OCI-LY1 (cell line): ENCODE data around the gene PRKG1.

ENCODE experiments used
- H2AFZ ChIP-seq: fragments of 200-600 bp; sonication (generic), shearing (Covaris generic); 2 replicates; pipeline ENCODE4 v1.6.0; 2014; ENCODE audit warnings: antibody characterized with exemption, mild to moderate bottlenecking, low read length
- H3F3A ChIP-seq: fragments of 200-600 bp; sonication (generic), shearing (Covaris generic); 2 replicates; pipeline ENCODE4 v1.6.0; 2014; ENCODE audit warnings: mild to moderate bottlenecking, antibody characterized with exemption, low read length, moderate library complexity; ENCODE audit not compliant: insufficient read depth
- H3K27ac ChIP-seq: fragments of 200-600 bp; sonication (generic); 2 replicates; pipeline ENCODE4 v1.5.1; 2014; ENCODE audit warnings: low read length, mixed run types, mild to moderate bottlenecking, low read depth; ENCODE audit not compliant: poor library complexity, severe bottlenecking
- H3K27me3 ChIP-seq: fragments of 200-600 bp; sonication (generic); 2 replicates; pipeline ENCODE4 v1.6.0; 2014; ENCODE audit warnings: antibody characterized with exemption, mild to moderate bottlenecking, low read length, moderate library complexity; ENCODE audit not compliant: insufficient read depth
- H3K36me3 ChIP-seq: fragments of 200-600 bp; sonication (generic); 2 replicates; pipeline ENCODE4 v1.6.1; 2014; ENCODE audit warnings: mild to moderate bottlenecking, antibody characterized with exemption, low read length, moderate library complexity, mixed read lengths; ENCODE audit not compliant: insufficient read depth
- H3K4me1 ChIP-seq: fragments of 200-600 bp; sonication (generic); 2 replicates; pipeline ENCODE4 v1.5.1; 2014; ENCODE audit warnings: mild to moderate bottlenecking, low read length, moderate library complexity; ENCODE audit not compliant: insufficient read depth, severe bottlenecking
- H3K4me2 ChIP-seq: fragments of 200-600 bp; sonication (generic), shearing (Covaris generic); 2 replicates; pipeline ENCODE4 v1.6.1; 2014; ENCODE audit warnings: low read length
- H3K4me3 ChIP-seq: fragments of 200-600 bp; sonication (generic); 2 replicates; pipeline ENCODE4 v1.5.1; 2014; ENCODE audit warnings: low read length, low read depth, mild to moderate bottlenecking, mixed read lengths; ENCODE audit not compliant: poor library complexity, severe bottlenecking
- H3K79me2 ChIP-seq: fragments of 200-600 bp; shearing (Covaris generic); 2 replicates; pipeline ENCODE4 v1.6.1; 2016; ENCODE audit warnings: mixed run types, low read length, mixed read lengths; ENCODE audit not compliant: insufficient read depth
- H3K9ac ChIP-seq: fragments of 200-600 bp; sonication (generic), shearing (Covaris generic); 2 replicates; pipeline ENCODE4 v1.6.1; 2014; ENCODE audit warnings: mild to moderate bottlenecking, low read length, mixed read lengths
- H3K9me2 ChIP-seq: fragments of 200-600 bp; sonication (generic), shearing (Covaris generic); 2 replicates; pipeline ENCODE4 v1.6.1; 2014; ENCODE audit warnings: low read depth, mild to moderate bottlenecking, low read length, mixed read lengths
- H3K9me3 ChIP-seq: fragments of 200-600 bp; shearing (Covaris generic); 2 replicates; pipeline ENCODE4 v1.6.1; 2014; ENCODE audit warnings: low read length, mixed read lengths
- H4K20me1 ChIP-seq: fragments of 200-600 bp; sonication (generic), shearing (Covaris generic); 2 replicates; pipeline ENCODE4 v1.6.0; 2016; ENCODE audit warnings: mild to moderate bottlenecking, low read length; ENCODE audit not compliant: insufficient read depth
- CTCF ChIP-seq: fragments of 200-600 bp; sonication (generic), shearing (Covaris generic); IDR thresholded peaks from 2 replicates; pipeline ENCODE4 v1.5.1; 2017; ENCODE audit warnings: mild to moderate bottlenecking, antibody characterized with exemption, low read length, moderate library complexity, mixed read lengths
- EZH2 ChIP-seq: fragments of 200-600 bp; sonication (generic), shearing (Covaris generic); IDR thresholded peaks from 2 replicates; pipeline ENCODE4 v1.8.0; 2017; ENCODE audit warnings: borderline replicate concordance, mixed run types, mild to moderate bottlenecking, antibody characterized with exemption, low read length, moderate library complexity, mixed read lengths

The PRKG1 gene

GRCh38 chr10:51242393-51242792 is 168.1 kb downstream of the PRKG1 start:
- H3F3A ChIP-seq, result no peaks in the 10 kb centered on the region; the same call in 1 of the 2 replicates
- no peaks in the 10 kb centered on the region for H3K4me1 ChIP-seq

DNA sequence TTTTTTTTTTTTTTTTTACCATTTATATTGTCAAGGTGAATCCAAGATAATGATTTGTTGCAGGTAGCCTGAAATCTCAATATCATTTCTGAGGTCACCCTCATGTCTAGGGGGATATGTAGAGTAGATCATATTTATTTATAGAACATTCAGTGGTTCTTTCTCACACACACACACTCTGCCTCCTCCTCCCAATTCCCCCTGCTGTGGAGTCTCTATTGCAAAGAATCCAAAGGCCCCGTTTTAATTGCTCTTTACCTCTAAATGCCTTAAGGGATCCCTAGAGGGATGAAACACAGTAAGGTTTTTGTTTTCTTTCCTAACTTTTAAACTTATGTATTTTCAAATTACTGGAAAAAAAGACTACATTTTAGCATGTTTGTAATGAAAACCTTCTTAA is 170.0 kb downstream of the PRKG1 start:
- Histone ChIP-seq H3F3A (no peaks in the 10 kb centered on the region; the same call in 1 of the 2 replicates), H3K9me3 (no peaks in the 10 kb centered on the region), H3K79me2 (no peaks in the 10 kb centered on the region), H3K27ac (no peak overlapping the region), H3K4me2 (no peak overlapping the region), H3K27me3 (no peaks in the 10 kb centered on the region), H2AFZ (no peak overlapping the region), H3K4me3 (no peak overlapping the region), H3K4me1 (no peaks in the 10 kb centered on the region), H3K9me2 (no peaks in the 10 kb centered on the region), H4K20me1 (no peaks in the 10 kb centered on the region), H3K9ac (no peak overlapping the region), H3K36me3 (no peaks in the 10 kb centered on the region)
- TF ChIP-seq EZH2 (no peak), CTCF (no peak)

More at GRCh38 chr10:51242393-51242792, 168.1 kb downstream of the PRKG1 start:
- Histone ChIP-seq H3K27me3 (no peaks in the 10 kb centered on the region), H3K9me2 (no peaks in the 10 kb centered on the region), H3K27ac (no peak overlapping the region), H4K20me1 (no peaks in the 10 kb centered on the region), H3K79me2 (no peaks in the 10 kb centered on the region), H3K9me3 (no peaks in the 10 kb centered on the region), H2AFZ (no peak overlapping the region), H3K4me3 (no peak overlapping the region), H3K9ac (no peak overlapping the region), H3K4me2 (no peak overlapping the region), H3K36me3 (no peaks in the 10 kb centered on the region)
- TF ChIP-seq CTCF (no peak), EZH2 (no peak)

DNA sequence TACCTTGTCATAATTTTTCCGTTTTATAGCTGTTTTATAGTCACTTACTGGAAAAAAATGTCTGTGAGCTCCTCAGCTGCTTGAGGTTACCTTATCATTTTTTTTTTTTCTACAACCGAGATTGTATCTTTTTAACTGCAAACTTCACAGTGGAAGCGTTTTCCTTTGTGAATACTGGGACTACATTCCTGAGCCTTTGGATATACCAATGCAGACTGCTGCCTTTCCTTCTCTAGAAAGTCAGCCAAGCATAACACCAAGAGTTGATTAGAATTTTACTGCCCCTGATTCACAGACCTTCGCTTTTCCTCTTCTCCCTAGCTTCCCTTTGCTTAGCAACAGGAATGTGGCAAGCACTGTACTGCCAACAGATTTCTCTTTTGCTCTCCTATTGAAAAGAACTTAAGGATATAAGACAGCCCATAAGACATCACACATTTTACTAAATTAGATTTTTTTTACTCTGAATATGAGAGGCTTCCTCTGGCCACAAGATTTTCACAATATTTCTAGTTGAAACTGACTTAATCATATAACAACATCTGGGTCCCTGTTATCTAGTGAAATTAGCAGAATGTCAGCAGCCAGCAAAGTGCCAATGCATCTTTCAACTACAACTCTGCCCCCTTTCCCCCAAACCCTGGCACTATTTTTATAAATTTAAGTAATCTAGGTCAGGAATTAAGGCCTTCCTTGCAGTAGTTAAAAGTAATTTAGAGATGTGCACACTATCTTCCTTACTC is 170.6 kb downstream of the PRKG1 start:
- Histone ChIP-seq H3K9me2 (no peaks in the 10 kb centered on the region), H4K20me1 (no peaks in the 10 kb centered on the region), H3F3A (no peaks in the 10 kb centered on the region; the same call in 1 of the 2 replicates), H3K79me2 (no peaks in the 10 kb centered on the region), H2AFZ (no peak overlapping the region), H3K27ac (no peak overlapping the region), H3K9ac (no peak overlapping the region), H3K36me3 (no peaks in the 10 kb centered on the region), H3K9me3 (no peaks in the 10 kb centered on the region), H3K4me2 (no peak overlapping the region), H3K4me1 (no peaks in the 10 kb centered on the region), H3K27me3 (no peaks in the 10 kb centered on the region), H3K4me3 (no peak overlapping the region)
- TF ChIP-seq CTCF (no peak), EZH2 (no peak)
